GM21528 (cell line): Measurements from ENCODE around the gene CDC6.

Experiments
- ATAC-seq: cut with Tn5 transposase; IDR thresholded peaks from one replicate; pipeline ENCODE4 v1.9.1; 2021; ENCODE audit warnings: mild to moderate bottlenecking, moderate library complexity; ENCODE audit not compliant: unreplicated experiment, low FRiP score

CDC6 gene

DNA sequence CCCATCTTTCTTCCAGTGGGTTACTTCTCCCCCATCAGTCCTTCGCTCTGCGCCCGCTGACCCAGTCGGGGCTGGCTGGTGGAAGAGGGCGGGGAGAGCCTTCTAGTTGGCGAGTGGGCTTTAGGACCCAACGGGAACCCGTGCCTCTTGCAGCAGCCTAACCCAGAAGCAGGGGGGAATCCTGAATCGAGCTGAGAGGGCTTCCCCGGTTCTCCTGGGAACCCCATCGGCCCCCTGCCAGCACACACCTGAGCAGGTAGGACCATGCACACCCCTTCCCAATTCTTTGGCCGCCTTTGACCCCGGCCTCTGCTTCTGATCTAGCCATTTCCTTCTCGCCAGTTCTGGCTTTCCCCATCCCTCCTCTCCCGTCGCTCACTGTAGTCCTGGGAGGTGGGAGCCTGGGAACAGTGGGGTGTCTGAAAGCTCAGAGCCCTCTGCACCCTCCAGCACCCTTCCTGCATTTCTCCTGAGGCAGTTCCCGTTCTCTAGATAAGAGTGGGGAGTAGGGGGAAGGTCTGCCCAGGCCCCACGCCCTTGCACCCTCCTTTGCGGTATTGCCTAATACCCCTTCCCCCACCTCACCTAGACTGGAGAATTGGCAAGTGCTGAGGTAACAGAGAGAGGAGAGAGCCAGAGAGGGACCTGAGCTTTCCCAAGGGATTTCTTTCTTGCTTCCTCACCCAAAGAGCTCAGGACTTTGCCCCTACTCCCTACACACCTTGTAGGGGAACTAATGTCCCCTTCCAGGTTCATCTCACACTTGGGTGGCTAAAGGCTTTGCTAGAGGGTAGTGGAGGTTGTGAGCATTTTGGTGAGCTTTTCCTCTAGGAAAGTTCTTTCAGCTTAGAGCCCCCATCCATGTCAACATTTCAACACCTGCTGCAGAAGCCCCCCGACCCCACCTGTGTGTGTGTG, 21.6 kb downstream of the CDC6 start, which contains the start of gene RARA:
TSS of gene RARA (plus strand) at position 150 of the 918 bp plus-strand sequence. CDS start 22,039 bp downstream, outside the sequence.
- ATAC-seq: no peak

DNA sequence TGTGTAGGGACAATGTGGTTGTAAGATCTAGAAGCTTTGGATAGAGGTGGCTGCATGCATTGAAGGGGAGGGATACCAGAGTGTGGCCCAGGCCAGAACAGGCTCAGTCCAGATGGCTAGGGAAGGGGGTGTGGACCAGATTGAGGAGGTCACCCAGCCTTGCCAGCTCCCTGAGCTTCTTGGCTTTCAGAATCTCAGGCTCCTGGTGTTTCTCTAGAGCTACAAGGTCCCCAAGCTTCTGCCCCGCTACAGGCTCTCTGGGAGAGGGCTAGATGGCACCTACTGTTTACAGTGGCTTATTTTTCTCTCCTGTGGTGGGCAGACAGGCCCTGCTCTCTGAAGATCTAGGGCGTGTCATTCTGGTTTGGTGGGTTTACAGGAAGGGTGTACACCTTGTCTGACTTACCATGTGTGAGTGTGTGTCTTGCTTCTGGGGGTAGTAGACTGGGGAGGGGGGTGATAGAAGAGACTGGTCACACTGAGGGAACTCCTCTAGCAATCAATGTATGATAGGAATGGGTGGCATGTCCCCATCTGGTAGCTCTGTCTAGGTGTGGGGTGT, 22.4 kb downstream of the CDC6 start:
- ATAC-seq: no peak

DNA sequence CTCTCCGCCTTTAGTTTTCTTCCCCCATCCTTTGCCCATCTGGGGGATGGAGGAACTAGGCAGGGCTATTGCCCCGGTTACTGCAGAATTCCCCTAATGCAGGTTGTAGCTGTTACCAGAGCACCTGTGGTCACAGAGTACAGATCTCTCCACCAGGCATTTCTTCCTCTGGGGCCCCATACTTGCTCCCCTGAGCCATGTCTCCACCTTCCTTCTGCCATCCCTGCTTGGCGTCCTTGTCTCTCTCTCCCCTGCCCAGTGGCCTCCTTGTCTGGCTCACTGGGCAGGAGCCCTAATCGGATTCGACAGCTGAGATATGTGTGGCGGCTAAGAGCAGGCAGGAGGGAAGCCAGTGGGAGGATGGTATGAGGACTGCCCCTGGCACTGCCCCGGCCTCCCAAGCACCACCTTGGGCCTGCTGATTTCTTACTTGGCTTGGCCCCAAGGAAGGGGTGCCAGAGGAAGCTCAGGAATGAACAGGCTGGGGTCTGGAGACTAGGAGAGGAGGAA, 23.3 kb downstream of the CDC6 start:
- ATAC-seq: no peak

DNA sequence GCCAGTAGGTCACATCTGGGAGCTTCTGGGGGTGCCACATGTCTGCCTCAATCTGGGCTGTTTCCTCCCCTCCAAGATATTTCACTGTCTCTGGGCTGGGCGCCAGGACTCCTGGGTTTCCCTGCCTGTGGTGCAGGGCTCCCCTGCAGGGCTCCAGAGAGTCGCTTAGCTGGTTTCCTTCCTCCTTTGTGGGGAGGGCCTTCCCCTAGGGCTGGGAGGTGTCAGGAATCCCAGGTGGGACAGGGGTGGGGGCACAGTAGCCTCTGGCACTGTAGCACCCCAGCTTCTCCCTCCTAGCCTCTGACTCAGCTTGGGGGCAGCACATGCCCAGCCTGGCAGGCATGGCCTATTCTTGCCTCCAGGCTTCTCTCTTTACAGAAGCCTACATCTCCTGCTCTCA, 23.9 kb downstream of the CDC6 start:
- no peak for ATAC-seq

DNA sequence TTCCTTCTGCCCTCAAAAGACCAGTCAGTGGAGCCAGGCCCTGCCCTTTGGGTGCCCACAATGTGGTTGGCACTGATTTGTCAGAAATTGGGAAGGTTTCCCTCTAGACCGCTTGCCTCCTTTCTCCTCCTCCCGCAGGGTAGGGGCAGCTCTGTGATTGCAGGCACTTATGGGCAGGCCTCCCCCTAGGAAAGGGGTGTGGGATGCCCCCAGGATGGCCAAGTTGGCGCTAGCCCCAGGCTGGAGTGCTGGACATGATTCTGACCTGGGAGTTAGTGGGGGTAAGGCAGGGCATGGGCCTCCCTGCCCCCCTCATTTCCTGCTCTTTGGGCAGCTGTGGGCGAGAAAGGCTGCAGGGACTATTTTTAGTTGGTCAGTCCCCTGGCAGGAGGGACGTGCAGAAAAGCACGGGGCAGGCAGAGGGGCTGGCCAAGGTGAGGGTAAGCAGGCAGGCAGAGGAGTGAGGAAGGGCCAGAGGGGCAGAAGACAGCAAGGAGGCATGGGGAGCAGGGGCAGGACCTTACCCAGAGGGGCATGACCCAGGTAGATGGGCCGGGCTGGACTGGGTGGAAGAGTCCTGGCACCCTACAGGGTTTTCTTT, 24.6 kb downstream of the CDC6 start:
- no peak for ATAC-seq

DNA sequence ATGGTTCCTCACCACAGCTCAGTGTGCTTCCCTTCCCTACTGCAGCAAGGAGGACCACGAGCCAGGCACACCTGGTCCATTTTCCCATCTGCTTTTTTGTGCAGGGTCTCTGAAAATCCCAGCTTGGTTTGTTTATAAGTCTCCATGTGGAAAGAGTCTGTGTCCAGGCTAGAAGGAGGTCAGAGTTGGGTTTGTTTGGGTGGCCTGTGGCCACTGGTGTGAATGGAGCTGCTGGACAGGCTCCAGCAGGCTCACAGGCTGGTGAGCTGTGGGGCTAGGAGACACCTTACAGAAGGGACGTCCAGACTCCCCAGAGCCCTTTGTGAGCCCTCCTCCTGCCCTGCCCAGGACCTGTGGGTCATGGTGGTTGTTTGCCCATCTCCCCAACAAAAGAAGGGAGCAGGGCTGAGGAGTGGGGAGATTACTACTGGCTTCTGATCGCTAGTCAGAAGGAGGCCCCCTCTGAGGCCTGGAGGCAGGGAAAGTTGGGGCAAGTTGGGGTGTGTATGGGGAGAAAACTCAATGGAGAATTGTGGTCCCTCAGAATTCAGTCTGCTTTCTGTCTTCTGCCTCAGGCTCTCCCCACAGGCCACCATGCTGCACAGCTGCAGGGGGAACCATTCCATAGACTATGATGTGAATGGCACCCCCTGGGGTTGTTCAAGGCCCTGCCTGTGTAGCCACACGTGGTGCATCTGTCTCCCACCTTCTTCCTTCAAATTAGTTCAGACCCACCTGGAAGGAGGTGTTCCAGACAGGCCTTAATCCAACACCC, 25.4 kb downstream of the CDC6 start:
- no peak for ATAC-seq

DNA sequence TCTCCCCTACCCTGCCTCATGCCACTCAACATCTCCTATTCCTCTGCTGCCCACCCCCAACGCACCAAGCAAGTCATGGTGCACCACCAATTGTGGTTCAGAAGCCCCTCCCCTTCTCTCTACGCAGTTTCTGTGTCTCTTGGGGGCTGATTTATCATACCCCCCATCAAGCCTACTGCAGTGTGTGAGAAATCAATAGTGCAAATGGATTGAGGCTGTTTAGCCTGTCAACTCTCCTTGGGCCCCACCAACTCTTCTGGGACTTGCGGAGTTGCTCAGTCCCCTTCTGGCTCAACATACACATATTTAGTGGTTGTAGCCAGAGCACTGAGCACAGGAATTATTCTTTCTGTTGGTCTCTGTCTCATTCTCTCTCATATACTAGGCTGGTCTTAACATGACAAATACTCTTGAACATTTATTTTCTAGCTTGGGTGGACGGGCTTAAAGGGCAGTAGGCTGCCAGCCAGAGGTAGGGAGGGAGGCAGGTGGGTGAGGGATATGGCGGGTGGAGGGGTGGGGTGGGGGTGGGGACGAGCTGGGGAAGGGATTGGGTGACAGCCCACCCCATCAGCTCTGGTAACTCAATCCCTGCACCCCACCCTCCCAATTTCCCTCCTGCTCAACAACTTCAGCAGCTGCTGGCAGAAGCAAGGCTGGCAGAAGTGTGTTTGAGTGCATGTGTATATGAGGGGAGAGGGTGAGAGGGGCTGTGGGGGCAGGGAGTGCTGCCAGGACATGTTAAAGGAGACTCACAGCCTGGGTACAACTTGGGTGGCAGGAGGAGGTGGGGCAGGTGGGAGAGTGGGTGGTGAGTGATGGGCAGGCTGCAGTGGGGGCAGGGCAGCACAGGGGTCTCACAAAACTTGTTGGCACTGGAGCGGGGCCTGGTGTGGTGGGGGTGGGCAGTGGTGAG, 26.2 kb downstream of the CDC6 start:
- ATAC-seq: no peak

DNA sequence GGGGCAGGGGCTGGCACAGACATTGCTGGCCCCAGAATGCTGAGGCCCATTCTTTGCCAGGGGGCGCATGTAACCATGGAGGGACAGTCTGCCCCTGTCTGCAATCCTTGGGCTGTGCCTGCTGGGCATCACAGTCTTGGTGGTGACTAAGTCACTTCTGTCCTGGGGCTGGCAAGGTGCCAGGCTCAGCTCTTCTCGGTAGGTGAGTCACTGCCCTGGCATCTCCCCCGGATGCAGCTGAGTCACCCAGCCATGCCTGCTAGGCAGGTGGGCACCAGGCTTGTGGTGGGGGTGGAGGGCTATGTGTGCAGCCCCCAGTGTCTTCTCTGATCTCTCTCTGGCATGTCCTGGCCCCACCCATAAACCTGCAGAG, 26.9 kb downstream of the CDC6 start:
- no peak for ATAC-seq

DNA sequence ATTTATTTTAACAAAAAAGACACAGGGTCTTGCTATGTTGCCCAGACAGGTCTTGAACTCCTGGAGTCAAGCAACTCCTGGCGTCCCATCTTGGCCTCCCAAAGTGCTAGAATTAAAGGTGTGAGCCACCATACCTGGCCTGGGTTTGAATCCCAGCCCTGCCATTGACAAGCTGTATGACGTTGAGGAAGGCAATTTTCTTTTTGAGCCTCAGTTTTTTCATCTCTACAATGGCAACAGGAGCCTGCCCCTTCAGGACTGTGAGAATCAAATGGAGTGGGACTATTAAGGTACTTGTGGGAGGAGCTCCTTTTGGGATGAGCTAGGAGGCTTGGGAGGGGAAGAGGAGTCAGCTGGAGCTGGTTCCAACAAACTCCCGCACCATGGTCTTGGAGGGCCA, 27.5 kb downstream of the CDC6 start:
- ATAC-seq: no peak

DNA sequence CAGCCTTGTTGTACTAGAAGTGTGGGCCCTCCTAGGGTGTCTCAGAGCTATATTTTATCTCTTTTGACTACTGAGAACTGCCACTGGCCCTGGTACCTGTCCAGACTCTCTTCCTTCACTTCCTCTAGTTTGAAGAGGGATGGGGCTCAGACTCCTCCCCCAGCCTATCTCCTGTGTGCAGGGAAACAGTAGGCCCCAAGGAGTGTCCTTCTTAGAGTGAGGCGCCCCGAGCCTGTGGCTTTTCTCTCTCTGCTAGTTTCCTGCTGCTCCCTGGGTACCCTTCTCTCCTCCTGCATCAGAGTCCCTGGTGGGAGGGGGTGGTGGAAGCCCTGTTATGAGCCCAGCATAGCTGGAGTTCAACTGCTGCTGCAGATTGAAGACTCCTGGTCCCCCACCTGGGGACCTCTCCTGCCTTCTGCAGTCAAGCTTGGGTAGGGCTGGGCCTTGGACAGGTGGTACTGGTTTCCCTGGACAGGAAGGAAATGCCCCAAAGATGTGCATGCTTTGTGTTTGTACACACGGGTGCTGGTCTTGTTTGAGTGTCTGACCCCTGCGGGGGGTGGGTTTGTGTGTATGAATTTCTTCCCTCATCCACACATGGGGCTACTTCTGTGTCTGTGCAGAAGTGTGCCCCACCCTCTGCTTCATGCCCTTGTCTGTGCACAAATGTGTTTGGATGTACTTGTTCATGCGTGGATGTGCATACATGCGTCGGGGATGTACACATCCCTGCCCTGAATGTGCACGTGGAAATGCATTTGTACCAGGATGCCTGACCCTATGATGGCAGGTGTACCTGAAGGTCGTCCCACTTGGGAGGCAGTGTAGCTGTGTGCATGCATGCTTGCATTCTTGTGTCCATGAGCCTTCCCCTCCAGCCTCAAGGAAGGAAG, 28.2 kb downstream of the CDC6 start:
- no peak for ATAC-seq

DNA sequence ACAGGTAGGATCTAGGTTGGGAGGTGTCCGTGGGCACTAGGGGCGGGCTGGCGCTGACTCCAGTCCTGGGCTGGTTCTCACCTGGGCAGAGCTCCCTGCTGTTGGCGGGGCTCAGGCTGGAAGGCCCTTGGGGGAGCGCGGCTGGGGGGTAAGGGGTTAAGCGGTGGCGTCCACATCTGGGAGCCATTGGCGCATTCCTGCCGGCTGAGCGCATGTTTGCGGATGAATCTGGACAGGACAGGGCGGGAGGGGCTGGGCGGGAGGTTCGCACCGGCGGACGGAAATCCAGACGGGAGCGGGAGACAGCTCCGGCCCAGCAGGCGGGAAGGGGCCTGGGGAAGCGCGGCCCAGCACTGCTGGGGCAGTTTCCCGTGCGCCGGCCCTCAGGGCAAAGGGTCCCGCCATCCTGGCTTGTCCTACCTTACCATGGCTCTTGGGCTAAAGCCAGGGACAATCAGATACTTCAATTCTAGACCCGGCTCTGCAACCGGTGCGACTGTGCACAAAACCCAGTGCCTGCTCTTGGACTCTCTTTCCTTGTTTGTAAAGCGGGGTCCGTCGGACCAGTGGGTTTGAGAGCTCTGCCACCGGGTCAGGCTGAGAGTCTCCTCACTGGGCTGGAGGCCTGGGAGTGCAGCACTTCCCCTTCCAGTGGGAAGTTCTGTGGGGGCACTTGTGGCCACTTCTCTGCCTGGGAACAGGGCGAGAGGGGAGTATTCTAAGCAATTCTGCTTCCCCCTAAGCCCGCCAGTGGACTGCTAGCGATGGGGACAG, 29.1 kb downstream of the CDC6 start:
- no peak for ATAC-seq

DNA sequence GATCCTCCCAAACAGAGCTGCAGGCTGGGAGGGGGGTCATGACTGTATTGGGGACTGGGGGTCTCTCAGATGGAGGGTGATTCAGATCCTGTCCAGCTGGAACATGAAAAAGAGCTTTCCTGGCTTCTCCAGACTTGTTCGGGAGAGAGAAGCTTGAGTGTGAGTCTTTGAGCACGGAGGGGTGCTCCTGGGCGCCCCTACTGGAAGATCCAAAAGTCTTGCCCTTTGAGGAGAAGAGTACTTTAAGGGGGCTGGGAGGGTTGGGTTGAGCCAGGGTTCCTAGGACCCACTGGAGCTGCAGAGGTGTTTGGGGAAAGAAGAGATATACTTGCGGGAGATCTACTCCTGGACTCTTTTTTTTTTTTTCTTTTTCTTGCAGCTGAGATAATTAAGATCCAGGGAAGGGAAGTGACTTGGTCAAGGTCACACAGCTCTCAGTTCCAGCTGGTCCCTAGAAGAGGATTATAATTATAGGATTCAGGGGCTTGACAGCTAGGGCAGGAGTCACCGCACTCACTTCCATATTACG, 29.7 kb downstream of the CDC6 start:
- no peak for ATAC-seq

DNA sequence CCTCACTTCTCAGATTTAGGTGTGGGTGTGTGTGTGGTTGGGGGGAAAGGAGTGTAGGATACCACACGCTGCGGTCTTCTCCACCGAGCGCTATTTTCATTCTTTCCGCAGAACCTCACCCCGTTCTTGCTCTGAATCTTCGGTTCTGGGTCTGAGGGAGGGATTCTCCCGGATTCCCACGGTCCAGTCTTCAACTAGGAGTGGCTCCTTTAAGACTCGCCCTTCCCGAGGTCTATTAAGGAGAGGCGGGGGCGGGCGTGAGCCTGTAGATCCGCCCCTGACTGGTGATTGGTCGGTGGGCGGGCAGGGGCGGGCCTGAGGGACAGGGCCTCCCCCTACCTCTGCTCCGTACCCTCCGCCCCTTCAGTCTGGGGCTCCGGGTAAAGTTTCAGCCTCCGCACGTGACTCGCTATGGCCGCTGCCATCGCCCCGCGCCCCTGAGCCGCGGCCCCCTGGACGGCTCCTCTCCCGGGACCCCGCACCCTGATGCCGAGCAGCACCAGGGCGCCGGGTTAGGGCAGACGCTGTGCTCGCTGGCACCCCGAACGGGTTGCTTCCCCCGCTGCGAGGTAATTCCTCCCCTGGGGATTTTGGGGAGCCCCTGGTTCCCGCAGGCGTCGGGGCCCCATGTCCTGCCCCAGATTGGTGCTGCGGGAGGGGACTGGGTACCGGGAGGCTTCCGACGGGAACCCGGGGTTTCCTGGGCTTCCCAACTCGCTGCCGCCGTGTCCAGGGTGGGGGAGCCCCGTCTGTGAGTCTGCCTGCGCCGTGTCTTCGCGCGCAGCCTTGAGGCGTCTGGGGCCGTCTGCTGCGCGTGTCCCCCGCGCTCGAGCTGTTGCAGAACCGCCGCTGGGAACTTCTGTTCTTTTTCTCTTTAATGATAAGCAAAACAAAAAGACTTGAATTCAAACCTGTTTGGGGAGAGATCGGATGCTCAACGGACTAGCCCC, 30.5 kb downstream of the CDC6 start:
- ATAC-seq: peak; percentile 56

DNA sequence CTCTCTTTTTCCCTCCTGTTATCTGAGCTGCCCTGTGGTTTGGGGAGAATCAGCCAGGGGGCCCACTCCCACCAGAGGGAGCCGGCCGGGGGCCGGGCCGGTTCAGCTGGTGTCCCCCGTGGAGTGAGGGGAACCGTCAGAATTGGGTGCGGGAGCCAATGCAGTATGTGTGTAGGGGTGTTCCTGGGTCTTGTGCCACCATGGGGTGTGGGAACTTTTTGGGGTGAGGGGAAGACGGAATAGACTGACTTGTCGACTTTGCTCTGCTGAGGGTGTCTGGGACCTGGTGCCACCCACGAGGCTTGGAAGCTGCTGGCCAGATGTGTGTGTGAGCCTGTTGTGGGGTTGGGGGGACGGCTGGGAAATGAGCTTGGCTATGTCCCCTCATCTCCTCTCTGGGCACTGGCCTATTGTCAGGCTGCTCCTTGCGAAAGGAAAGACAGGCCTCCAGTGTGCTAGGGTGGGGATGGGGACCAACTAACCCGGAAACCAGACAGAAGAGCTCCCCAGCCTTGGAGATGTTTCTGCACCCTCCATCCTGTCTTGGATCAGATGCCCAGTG, 31.2 kb downstream of the CDC6 start:
- no peak for ATAC-seq

DNA sequence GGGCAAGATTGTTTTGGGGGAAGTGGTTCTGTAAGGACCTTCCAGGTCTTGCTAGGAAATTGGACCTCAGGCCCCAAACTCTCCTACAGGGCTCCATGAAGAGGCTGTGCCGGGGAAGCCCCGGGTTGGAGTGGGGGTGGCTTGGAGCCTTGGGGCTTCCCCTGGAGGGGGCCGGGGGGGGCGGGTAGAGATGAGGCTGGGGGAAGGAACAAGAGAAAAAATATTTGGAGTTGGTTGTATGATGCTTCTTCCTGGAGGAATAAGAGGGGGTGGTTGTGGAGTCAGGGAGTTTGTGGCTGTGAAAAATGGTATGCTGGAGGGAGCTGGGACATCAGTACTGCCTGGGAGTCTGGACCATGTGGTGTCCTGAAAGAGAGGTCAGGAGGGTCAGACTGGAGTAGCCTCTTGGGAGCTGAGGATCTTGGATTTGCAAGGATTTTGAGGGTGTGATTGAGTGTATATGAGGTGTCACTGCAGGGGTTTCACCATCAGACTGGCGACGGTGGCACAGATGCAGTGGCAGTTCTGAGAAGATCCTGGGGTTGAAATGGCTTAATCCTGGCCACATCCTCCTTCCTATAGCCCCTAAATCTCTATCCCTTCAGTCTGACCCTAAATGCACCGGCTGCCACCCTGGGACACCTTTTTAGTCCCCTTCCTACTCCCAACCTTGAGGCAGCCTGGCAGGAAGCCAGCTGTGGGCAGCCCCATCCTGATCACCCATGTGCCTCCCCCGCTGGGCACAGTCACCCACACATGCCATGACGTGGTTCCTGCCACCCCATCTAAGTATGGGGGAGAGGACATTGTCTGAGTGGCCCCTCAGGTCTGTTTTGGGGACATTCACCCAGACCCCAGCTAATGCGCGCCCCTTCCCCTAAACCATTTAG, 32.2 kb downstream of the CDC6 start:
- no peak for ATAC-seq
